Measurements from ENCODE around the gene FARP1.

FARP1 gene

DNA sequence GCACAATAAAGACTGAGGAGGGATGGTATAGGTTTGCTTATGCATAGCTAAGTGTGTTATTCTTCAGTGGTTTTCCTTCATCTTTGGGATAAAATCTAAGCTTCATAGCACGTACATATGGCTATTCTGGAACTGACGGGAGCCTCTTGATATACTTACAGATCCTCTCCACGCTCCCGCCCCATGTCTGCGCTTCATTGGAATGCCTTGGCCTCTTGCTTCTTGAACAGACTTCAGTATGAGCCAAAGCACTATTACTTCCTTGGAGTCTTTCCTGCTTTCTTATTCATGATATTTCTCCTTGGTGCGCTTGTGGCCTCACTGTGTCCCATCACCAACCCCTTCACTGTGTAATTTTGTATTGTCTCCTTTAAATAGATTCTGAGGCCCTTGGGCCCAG, 145.3 kb downstream of the FARP1 start:
- TF ChIP-seq, protein P1, sequence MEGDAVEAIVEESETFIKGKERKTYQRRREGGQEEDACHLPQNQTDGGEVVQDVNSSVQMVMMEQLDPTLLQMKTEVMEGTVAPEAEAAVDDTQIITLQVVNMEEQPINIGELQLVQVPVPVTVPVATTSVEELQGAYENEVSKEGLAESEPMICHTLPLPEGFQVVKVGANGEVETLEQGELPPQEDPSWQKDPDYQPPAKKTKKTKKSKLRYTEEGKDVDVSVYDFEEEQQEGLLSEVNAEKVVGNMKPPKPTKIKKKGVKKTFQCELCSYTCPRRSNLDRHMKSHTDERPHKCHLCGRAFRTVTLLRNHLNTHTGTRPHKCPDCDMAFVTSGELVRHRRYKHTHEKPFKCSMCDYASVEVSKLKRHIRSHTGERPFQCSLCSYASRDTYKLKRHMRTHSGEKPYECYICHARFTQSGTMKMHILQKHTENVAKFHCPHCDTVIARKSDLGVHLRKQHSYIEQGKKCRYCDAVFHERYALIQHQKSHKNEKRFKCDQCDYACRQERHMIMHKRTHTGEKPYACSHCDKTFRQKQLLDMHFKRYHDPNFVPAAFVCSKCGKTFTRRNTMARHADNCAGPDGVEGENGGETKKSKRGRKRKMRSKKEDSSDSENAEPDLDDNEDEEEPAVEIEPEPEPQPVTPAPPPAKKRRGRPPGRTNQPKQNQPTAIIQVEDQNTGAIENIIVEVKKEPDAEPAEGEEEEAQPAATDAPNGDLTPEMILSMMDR (IDR thresholded peaks at IDR 0.05; ENCODE audit: low read depth, low read length), result no peak

DNA sequence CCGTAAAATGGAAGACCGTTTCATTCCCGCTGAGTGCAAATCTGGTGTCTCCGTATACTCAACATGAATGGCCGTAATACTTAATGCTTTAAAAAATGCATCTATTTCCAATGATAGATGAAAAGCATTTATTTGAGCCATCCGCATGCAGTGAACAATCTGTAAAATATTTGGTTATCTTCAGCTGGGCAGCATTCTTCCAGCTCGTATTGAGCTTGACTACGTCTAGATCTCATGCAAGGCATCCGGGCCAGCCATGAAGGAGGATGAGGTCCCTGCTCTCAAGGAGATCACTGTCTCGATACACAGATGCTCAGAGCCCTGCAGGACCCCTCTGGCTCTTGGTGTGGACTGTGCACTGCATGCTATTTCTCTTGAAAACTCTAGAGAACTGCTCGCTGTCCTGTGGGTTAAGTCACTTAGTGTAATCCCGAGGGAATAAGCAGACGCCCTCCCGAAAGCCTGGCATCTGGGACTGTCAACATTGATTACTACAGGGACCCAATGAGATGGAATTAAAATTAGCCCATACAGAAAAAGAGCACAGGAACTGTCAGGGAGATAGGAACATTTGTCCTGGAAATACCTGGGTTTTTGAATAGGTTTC, 146.5 kb downstream of the FARP1 start:
- TF ChIP-seq, protein P1 (IDR thresholded peaks at IDR 0.05; ENCODE audit: low read depth, low read length), result no peak
- H3K4me3 ChIP-seq (ENCODE audit: low read depth, low read length), result no peak overlapping the region

More for the DNA sequence above, 145.3 kb downstream of the FARP1 start:
- no peak overlapping the region for H3K4me3 ChIP-seq (ENCODE audit: low read depth, low read length)

- TF ChIP-seq, protein P1 (IDR thresholded peaks at IDR 0.05; ENCODE audit: low read depth, low read length), result no peak
- no peak overlapping the region for H3K4me3 ChIP-seq (ENCODE audit: low read depth, low read length)
These were observed 147.4 kb downstream of the FARP1 start for GRCh38 chr13:98290261-98290660.

DNA sequence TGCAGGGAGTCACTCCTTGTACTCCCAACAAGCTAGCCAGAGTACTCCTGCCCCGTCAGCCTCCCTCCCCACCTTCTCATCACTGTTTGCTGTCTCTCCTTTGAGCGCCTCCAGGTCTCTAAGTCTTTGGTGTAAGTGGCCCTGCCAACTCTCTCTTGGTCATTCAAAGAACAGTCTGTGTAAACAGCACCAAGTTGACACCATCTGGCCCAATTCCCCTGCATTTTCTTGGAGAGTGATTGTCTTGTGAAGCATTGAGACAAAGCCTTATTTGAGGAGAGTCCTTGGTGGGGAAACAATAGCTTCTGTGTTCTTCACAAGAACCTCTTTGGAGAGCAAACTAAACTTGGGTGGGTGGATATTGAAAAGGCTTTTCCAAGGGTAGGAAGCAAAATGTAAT, 148.8 kb downstream of the FARP1 start:
- TF ChIP-seq, protein P1 (IDR thresholded peaks at IDR 0.05; ENCODE audit: low read depth, low read length), result no peak
- no peak overlapping the region for H3K4me3 ChIP-seq (ENCODE audit: low read depth, low read length)

- H3K4me3 ChIP-seq (ENCODE audit: low read depth, low read length), result no peak overlapping the region
- TF ChIP-seq, protein P1 (IDR thresholded peaks at IDR 0.05; ENCODE audit: low read depth, low read length), result no peak
These were observed 150.2 kb downstream of the FARP1 start for GRCh38 chr13:98293103-98293502.

DNA sequence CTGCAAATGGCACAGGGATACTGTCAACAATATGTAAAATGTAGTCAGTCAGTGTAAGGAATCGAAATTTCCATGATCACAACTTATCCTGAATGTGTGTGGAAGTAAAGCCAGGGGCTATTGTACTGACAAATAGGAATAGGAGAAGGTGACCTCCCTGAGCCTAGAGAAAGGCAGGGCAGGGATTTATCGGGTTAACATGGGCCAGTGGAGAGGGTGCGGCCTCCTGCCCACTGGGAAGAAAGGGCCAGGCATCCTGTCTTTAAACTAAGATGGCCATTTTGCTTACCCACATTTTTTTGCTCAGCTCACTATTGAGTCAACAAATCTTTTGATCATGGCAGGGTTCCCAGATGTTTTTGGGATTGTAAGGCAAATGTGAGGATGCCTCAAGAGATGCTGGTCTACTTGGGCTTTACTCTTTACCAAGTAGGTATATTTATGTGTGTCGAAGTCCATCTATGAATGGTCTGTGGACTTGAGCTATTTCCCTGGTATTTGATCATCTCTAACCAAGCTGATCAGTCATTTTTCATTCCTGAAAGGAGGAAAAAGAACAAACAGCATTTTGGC, 150.8 kb downstream of the FARP1 start:
- TF ChIP-seq, protein P1 (IDR thresholded peaks at IDR 0.05; ENCODE audit: low read depth, low read length), result no peak
- no peak overlapping the region for H3K4me3 ChIP-seq (ENCODE audit: low read depth, low read length)

DNA sequence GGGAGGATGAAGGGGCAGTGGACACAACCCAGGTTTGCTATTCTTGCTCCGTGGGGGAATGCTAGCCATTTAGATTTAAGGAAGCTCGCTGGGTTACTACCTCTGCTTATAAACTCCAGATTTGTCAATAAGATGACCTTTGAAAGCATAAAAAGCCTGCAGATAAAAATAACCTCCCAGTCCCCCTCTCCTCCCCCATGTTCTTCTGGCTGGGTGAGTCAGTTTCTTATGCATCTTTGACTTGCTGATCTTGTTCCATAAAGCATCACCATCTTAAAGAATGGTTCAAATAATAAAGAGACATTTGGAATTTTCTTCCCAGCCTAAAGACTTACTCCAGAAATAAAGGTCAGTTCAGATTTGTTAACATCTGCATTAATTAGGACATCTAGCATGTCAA, 152.5 kb downstream of the FARP1 start:
- H3K4me3 ChIP-seq (ENCODE audit: low read depth, low read length), result no peak overlapping the region
- TF ChIP-seq, protein P1 (IDR thresholded peaks at IDR 0.05; ENCODE audit: low read depth, low read length), result no peak
